ENCODE results near the gene TPSB2.
"Not testable (repeated sequence)": the region's sequence is repeated elsewhere in the genome, so short reads cannot be mapped to it uniquely, and the experiment has no call there.

TPSB2 gene

DNA sequence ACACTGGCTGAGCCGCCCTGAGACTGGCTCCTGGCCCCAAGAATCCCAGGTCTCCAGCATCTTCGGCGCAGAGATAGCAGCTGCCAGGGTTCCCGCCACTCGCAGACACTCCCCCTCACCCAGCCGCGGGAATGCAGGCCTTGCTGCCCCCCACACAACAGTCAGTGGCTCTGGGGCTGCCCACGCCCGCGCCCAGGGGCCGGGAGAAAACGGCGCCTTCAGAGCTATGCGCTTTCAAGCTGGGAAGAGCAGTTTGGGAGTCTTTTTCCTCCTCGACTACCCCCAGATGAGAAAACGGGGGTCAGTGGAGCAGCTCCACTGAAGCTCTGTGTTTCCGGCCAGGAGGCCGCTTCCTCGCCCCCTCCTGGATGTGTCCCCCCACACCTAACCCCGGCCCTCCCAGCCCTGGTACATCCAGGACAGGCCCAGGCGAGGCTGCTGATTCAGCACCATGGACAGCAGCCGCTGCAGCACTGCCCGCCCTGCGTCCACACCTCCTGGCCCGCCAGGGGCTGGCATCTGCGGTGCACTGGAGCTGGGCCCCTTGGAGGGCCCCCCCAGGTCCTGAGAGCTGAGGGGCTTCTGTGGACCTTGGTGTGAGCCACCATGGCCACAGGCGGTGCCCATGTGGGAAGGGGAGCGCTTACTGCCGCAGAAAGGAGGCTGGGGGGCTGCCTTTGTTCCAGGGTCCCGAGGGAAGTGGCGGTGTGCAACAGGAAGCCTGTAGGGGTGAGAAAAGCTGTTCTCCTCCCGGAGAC, 41.4 kb downstream of the TPSB2 start (continued):
- no peak for TF ChIP-seq ZNF2 (tag by site-specific recombination; IDR thresholded peaks at IDR 0.05)
- TF ChIP-seq ZNF600 (tag by site-specific recombination; IDR thresholded peaks at IDR 0.05) = 0 out of 2 replicates have a peak, but pooled peaks have one; percentile 33
- TF ChIP-seq SCRT2 (tag by site-specific recombination; IDR thresholded peaks at IDR 0.05) = peak; percentile 79
- no peak for TF ChIP-seq ZNF791 (tag by site-specific recombination; IDR thresholded peaks at IDR 0.05)
- TF ChIP-seq ZNF654 (tag by site-specific recombination; IDR thresholded peaks at IDR 0.05; ENCODE audit: low read depth) = no peak
- TF ChIP-seq ZNF768 (tag by site-specific recombination; IDR thresholded peaks at IDR 0.05) = no peak
- TF ChIP-seq ZNF394 (tag by site-specific recombination; IDR thresholded peaks at IDR 0.05; ENCODE audit: borderline replicate concordance) = no peak
- no peak for TF ChIP-seq ZNF571 (tag by site-specific recombination; IDR thresholded peaks at IDR 0.05)
- TF ChIP-seq, protein P1, sequence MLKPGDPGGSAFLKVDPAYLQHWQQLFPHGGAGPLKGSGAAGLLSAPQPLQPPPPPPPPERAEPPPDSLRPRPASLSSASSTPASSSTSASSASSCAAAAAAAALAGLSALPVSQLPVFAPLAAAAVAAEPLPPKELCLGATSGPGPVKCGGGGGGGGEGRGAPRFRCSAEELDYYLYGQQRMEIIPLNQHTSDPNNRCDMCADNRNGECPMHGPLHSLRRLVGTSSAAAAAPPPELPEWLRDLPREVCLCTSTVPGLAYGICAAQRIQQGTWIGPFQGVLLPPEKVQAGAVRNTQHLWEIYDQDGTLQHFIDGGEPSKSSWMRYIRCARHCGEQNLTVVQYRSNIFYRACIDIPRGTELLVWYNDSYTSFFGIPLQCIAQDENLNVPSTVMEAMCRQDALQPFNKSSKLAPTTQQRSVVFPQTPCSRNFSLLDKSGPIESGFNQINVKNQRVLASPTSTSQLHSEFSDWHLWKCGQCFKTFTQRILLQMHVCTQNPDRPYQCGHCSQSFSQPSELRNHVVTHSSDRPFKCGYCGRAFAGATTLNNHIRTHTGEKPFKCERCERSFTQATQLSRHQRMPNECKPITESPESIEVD (tag by site-specific recombination; IDR thresholded peaks at IDR 0.05) = no peak
- no peak for TF ChIP-seq ZNF707 (tag by site-specific recombination; IDR thresholded peaks at IDR 0.05)
- no peak for TF ChIP-seq ZNF175 (tag by site-specific recombination; IDR thresholded peaks at IDR 0.05)
- TF ChIP-seq HOXC10 (CRISPR knock-in tag; IDR thresholded peaks at IDR 0.05) = no peak
- TF ChIP-seq ZNF341 (tag by site-specific recombination; IDR thresholded peaks at IDR 0.05; ENCODE audit: low read depth) = no peak
- TF ChIP-seq ZNF350 (tag by site-specific recombination; IDR thresholded peaks at IDR 0.05) = no peak
- TF ChIP-seq, protein P2, sequence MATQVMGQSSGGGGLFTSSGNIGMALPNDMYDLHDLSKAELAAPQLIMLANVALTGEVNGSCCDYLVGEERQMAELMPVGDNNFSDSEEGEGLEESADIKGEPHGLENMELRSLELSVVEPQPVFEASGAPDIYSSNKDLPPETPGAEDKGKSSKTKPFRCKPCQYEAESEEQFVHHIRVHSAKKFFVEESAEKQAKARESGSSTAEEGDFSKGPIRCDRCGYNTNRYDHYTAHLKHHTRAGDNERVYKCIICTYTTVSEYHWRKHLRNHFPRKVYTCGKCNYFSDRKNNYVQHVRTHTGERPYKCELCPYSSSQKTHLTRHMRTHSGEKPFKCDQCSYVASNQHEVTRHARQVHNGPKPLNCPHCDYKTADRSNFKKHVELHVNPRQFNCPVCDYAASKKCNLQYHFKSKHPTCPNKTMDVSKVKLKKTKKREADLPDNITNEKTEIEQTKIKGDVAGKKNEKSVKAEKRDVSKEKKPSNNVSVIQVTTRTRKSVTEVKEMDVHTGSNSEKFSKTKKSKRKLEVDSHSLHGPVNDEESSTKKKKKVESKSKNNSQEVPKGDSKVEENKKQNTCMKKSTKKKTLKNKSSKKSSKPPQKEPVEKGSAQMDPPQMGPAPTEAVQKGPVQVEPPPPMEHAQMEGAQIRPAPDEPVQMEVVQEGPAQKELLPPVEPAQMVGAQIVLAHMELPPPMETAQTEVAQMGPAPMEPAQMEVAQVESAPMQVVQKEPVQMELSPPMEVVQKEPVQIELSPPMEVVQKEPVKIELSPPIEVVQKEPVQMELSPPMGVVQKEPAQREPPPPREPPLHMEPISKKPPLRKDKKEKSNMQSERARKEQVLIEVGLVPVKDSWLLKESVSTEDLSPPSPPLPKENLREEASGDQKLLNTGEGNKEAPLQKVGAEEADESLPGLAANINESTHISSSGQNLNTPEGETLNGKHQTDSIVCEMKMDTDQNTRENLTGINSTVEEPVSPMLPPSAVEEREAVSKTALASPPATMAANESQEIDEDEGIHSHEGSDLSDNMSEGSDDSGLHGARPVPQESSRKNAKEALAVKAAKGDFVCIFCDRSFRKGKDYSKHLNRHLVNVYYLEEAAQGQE (tag by site-specific recombination; IDR thresholded peaks at IDR 0.05) = peak; percentile 99
- TF ChIP-seq, protein P3, sequence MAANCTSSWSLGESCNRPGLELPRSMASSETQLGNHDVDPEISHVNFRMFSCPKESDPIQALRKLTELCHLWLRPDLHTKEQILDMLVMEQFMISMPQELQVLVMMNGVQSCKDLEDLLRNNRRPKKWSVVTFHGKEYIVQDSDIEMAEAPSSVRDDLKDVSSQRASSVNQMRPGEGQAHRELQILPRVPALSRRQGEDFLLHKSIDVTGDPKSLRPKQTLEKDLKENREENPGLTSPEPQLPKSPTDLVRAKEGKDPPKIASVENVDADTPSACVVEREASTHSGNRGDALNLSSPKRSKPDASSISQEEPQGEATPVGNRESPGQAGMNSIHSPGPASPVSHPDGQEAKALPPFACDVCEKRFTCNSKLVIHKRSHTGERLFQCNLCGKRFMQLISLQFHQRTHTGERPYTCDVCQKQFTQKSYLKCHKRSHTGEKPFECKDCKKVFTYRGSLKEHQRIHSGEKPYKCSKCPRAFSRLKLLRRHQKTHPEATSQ (tag by site-specific recombination; IDR thresholded peaks at IDR 0.05) = no peak
- peak; percentile 54; the same call in 1 of the 2 replicates for TF ChIP-seq ZXDB (tag by site-specific recombination; IDR thresholded peaks at IDR 0.05)
- no peak for TF ChIP-seq ZNF530 (tag by site-specific recombination; IDR thresholded peaks at IDR 0.05; ENCODE audit: low read depth)
- TF ChIP-seq, protein P4, sequence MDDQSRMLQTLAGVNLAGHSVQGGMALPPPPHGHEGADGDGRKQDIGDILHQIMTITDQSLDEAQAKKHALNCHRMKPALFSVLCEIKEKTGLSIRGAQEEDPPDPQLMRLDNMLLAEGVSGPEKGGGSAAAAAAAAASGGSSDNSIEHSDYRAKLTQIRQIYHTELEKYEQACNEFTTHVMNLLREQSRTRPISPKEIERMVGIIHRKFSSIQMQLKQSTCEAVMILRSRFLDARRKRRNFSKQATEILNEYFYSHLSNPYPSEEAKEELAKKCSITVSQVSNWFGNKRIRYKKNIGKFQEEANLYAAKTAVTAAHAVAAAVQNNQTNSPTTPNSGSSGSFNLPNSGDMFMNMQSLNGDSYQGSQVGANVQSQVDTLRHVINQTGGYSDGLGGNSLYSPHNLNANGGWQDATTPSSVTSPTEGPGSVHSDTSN (CRISPR knock-in tag; IDR thresholded peaks at IDR 0.05) = peak; percentile 67; the same call in 1 of the 2 replicates
- TF ChIP-seq, protein P5, sequence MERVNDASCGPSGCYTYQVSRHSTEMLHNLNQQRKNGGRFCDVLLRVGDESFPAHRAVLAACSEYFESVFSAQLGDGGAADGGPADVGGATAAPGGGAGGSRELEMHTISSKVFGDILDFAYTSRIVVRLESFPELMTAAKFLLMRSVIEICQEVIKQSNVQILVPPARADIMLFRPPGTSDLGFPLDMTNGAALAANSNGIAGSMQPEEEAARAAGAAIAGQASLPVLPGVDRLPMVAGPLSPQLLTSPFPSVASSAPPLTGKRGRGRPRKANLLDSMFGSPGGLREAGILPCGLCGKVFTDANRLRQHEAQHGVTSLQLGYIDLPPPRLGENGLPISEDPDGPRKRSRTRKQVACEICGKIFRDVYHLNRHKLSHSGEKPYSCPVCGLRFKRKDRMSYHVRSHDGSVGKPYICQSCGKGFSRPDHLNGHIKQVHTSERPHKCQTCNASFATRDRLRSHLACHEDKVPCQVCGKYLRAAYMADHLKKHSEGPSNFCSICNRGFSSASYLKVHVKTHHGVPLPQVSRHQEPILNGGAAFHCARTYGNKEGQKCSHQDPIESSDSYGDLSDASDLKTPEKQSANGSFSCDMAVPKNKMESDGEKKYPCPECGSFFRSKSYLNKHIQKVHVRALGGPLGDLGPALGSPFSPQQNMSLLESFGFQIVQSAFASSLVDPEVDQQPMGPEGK (tag by site-specific recombination; IDR thresholded peaks at IDR 0.05) = peak; percentile 55

DNA sequence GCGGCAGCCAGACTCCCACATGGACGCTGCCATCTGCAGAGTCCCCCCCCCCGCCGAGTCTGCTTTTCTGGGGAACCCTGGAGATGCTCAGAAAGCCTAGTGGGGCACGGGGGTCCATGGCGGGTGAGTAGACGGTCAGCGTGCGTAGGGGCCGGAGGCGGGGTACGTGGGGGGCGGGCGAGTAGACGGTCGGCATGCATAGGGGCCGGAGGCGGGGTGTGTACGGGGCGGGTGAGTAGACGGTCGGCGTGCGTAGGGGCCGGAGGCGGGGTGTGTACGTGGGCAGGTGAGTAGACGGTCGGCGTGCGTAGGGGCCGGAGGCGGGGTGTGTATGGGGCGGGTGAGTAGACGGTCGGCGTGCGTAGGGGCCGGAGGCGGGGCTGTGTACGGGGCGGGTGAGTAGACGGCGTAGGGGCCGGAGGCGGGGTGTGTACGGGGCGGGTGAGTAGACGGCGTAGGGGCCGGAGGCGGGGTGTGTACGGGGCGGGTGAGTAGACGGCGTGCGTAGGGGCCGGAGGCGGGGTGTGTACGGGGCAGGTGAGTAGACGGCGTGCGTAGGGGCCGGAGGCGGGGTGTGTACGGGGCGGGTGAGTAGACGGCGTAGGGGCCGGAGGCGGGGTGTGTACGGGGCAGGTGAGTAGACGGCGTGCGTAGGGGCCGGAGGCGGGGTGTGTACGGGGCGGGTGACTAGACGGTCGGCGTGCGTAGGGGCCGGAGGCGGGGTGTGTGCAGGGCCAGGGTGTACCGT, 44.4 kb downstream of the TPSB2 start:
- H3K4me1 ChIP-seq (ENCODE audit: control insufficient read depth, insufficient read depth, low read length); H3K4me3 ChIP-seq (ENCODE audit: low read depth, low read length); POLR2A ChIA-PET; H3K9me3 ChIP-seq (ENCODE audit: control insufficient read depth, insufficient read depth, low read depth, low read length); CTCF ChIA-PET; H3K36me3 ChIP-seq (ENCODE audit: control insufficient read depth in 2 of 2, insufficient read depth in 1 of 2, low read length in 2 of 2); H3K27ac ChIP-seq (ENCODE audit: extremely low read depth, low read depth, low read length): not testable (repeated sequence)
